Astrocyte of the spinal cord (primary cell): ENCODE data around the gene IL15RA.

Source experiments
- DNase-seq: peaks from one replicate; pipeline ENCODE4 v3.0.0; 2011; ENCODE audit warnings: low read depth, low spot score
- H3K4me3 ChIP-seq: 2 replicates; pipeline ENCODE4 v1.5.1; 2011; ENCODE audit warnings: low read depth, mild to moderate bottlenecking, low read length, moderate library complexity
- in situ Hi-C: cut with HindIII; loops from 2 replicates; pipeline ENCODE4 v1.10.0; 2017; ENCODE audit warnings: low sequenced_read_pairs
- TF ChIP-seq, protein P1 (sequence below): IDR thresholded peaks from 2 replicates; pipeline ENCODE4 v1.5.1; 2012; ENCODE audit warnings: low read depth, mild to moderate bottlenecking, low read length, inconsistent platforms

IL15RA gene

DNA sequence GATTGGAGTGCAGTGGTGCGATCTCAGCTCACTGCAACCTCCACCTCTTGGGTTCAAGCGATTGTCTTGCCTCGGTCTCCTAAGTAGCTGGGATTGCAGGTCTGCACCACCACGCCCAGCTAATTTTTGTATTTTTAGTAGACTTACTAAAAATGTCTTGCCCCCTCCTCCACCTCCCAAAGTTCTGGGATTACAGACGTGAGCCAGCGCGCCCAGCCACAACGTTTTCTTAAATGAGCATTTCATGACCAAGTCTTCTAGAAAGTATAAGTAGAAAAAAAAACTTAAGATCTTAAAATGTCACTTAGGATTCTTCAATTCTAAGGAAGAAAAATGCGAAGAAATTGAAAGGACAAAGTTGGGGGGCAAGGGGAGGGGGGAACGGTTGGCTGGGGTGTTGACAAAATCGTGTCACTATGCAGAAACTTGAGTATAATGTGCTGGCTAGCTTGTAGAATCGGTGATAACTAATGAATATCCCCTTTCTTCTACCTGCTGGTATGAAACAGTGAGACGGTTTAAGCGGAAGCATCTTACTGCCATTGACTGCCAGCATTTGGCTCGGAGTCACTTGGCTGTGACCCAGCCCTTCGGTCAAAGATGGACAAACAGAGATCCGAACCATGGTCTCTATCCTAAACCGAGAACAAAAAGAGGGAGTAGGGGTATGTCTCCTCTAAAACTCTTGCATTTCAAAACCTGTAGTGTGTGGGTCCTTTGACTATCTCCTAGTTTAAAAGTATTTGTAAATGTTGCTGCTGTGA is 74.7 kb downstream of the IL15RA start:
- in situ Hi-C loops: no loop called here
- TF ChIP-seq, protein P1, sequence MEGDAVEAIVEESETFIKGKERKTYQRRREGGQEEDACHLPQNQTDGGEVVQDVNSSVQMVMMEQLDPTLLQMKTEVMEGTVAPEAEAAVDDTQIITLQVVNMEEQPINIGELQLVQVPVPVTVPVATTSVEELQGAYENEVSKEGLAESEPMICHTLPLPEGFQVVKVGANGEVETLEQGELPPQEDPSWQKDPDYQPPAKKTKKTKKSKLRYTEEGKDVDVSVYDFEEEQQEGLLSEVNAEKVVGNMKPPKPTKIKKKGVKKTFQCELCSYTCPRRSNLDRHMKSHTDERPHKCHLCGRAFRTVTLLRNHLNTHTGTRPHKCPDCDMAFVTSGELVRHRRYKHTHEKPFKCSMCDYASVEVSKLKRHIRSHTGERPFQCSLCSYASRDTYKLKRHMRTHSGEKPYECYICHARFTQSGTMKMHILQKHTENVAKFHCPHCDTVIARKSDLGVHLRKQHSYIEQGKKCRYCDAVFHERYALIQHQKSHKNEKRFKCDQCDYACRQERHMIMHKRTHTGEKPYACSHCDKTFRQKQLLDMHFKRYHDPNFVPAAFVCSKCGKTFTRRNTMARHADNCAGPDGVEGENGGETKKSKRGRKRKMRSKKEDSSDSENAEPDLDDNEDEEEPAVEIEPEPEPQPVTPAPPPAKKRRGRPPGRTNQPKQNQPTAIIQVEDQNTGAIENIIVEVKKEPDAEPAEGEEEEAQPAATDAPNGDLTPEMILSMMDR: no peak
- no peak for DNase-seq
- no peak overlapping the region for H3K4me3 ChIP-seq
